HG03439 (cell line): ENCODE data around the gene NEURL1.

Experiments
- ATAC-seq: cut with Tn5 transposase; IDR thresholded peaks from one replicate; pipeline ENCODE4 v1.9.1; 2021; ENCODE audit warnings: mild to moderate bottlenecking, moderate library complexity; ENCODE audit not compliant: unreplicated experiment

Gene NEURL1

DNA sequence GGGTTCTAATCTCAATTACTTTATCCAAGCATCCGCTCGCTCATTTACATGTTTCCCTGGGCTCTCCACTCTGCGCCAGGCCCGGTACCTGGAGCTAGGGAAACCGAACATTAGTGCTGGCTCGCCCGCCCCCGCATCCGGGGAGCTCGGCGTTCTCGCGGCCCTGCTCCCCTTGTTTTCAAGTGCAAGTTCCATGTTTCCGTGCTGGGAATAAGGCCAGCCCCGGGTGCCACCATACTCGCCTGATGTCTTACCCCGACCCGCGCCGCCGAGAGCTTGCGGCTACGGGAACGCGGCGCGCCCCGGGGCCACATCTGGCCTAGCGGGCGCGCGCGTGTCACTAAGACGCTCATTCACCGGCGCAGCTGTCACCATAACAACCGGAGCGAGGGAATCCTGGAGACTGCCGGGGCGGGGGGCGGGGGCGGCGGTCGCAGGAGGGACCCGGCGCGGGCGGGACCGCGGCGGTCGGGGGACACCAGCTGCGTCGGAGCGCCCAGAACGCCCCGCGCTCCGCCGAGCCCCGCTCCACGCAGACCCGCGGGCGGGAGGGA, at the start of gene NEURL1:
Gene NEURL1, plus strand, starts transcription at position 344 of the 554 bp plus-strand sequence. CDS start 683 bp downstream, outside the sequence.
- ATAC-seq, result no peak

- ATAC-seq, result no peak
These were observed 49.0 kb upstream of the NEURL1 start for GRCh38 chr10:103444478-103444877.

- no peak for ATAC-seq
These were observed 48.1 kb upstream of the NEURL1 start for GRCh38 chr10:103445366-103445765.

DNA sequence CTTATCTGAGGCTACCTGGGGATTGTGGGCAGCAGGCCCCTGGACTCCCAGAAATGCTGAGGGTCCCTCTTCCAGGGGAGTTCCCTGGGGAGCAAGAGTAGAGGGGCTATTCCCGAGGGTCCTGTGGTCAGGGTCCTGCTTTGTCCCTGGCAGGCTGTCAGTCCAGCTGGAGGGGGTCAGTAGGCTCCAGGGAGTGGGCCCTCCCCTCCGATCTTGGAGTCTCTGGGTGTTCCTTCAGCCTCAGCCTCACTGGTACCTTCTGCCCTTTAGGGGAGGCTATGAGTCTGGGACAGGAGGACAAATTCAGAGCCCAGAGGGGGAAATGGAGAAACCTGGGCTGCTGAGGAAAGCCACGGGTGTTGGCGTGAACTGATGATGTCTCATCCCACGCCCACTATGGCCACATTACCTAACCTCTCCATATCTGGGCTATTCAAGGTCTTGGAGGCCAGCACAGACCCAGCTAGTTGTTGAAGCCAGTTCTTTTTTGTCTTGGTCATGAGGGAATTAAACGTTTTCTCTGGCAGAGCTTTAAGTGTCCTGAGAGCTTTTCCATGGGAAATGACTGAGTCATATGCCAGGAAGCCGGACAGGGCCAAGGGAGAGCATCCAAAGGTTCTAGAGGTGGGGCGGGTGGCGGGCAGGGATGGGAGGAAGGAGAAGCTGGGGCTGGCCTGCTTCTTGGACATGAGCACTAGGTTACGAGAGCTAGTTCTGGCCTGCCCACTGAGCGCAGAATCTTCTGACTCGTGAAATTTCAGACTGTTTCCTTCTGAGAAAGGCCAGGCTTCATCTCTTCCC, 47.5 kb upstream of the NEURL1 start:
- no peak for ATAC-seq

DNA sequence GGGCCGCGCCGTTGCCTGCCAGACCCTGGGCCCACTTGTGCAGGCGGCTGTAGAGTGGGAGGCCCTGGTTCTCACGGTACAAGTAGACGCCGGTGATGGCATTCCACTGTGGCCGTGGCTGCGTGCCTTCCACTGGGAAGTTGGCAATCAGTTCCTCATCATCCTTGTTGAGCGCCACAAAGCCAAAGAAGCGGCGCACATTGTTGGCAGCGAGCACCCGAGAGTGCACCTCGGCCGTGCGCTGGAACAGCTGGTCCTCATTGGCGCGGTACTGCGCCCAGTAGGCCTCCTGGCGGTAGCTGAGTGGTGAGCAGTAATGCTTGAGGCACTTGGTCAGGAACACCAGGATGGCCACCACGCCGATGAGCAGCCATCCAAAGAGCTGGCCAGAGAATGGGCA, 46.3 kb upstream of the NEURL1 start:
- no peak for ATAC-seq

- no peak for ATAC-seq
These were observed 44.8 kb upstream of the NEURL1 start for GRCh38 chr10:103448746-103449145.

- no peak for ATAC-seq
These were observed 44.0 kb upstream of the NEURL1 start for GRCh38 chr10:103449208-103450144.

DNA sequence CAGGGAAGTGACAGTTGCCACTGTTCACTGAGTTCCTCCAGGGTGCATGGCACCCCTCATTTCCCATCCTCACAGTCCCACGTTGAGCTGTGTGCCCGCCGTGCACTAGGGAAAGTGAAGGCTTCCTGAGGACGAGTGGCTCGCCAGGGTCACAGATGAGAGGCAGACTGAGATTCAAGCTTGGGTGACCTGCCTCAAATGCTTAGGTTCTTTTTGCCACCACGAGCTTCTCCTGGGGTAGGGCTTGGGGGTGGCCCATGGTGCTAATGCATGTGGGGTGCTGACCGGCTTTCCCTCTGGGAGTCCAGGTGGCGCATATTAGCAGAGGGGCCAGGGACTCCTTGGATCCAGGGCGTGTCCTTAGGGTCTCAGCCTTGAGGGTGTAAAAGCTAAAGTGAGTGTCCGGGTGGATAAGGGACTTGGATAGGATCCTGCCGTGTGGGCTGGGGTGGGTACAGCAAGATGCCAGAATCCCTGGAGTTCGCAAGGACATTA, 43.3 kb upstream of the NEURL1 start:
- no peak for ATAC-seq

- ATAC-seq, result no peak
These were observed 42.3 kb upstream of the NEURL1 start for GRCh38 chr10:103451091-103451813.

- peak; percentile 65 for ATAC-seq
These were observed 41.5 kb upstream of the NEURL1 start, which contains the start of gene CALHM2 for GRCh38 chr10:103451831-103452505. Gene CALHM2, minus strand, starts transcription at chr10:103452370. Its CDS starts 2,429 bp downstream, at chr10:103449941.

DNA sequence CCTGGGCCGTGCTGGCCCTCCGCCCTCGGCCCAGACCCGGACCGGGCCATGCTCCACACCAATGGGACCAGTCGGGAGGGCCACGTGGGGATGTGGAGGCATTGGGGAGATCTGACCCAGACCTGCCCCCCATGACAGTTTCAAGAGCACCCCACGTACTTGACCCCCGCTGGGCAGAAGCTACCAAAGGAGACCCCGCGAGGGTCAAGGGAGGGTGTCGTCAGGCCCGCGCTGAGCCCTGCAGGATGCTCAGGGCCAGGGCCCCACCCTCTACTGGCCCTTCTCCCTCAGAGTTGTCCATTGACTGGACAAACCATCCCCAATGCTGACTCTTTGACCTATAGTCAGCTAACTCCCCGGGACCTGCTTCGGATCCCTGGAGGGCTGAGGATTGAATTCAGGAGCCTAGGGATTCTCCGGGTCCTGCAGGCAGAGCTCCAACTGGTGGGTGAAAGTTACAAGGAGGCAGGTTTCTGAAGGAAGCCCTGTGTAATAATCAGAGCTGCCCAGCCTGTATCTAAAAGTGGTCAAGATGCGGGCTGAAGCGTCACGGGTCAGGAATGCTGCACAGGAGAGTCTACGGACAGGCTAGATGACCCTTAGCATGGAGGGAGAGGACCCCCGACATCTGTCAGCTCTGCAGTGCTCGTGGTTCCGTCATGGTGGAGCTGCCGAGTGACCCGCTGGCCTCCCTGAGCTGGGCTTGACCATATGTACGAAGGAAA, 40.8 kb upstream of the NEURL1 start:
- ATAC-seq, result no peak

- no peak for ATAC-seq
These were observed 39.5 kb upstream of the NEURL1 start for GRCh38 chr10:103454026-103454425.

DNA sequence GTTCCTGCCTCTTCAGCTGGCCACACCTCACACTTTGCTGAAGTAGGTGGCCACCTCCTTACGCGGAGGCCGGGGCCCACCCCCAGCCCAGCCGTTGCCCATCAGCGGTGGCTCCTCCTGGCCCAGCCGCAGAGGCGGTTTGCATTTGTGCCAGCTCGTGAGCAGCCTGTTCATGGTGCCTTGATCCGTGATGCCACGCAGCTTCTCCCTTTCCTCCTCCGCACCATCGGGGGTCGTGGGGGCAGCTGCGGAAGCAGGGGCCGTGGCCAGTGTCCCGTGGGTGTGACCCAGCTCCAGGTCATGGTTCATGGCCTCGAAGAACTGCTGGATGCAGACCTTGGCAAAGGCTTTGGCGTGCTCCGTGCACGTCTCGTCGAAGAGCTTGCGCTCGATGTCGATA, 38.3 kb upstream of the NEURL1 start:
- no peak for ATAC-seq

DNA sequence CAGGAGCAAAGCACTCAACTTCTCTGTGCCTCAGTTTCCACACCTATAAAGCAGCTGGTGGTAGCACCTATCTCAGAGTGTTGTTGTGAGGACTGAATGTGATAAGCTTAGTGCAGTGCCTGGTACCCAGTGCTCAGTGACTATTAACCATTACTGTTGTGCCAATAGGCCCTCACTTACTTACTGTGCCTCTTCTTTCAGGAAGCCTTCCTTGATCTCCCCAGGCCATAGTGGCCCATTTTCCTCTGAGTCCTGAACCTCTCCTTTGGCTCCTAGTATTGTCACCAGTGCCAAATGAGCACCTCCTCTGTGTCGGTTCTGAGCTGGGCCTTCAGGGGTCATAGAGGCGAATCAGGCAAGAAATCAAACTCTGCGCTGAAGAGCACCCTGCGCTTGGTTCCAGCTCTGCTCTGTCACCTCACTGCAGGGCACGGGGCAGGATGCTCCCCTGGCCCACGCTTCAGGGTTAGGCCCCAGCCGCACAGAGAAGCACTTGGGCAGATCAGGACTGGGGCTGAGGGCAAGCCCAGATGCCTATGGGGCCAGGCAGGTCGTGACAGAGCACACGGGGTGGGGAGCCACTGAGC, 37.3 kb upstream of the NEURL1 start:
- ATAC-seq, result no peak

DNA sequence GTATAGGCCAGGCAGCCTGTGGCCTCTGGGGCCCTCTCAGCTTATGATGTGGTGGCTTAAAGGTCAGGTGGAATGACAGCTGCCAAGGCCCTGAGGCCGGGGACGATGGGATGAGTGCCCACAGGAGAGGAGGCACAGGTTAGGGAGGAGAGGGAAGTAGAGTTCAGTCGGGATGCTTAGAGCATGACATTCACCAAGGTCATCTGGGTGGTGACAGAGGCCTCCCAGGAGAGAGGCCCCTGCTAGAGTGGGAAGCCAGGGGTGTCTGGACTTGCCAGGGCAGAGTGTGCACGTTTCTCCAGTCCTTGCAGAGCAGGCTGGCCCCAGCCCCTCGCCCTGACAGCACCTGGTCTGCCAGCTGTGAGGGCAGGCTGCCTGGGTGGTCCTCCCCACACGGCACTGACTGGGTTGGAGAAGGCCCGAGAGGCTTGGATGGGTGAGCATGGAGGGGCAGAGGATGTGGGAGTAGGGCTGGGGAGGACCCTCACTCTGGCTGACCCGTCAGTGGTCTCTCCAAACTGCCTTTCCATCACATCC, 36.3 kb upstream of the NEURL1 start:
- ATAC-seq, result no peak

GRCh38 chr10:103457896-103458583, 35.5 kb upstream of the NEURL1 start:
- no peak for ATAC-seq

- ATAC-seq, result no peak
These were observed 34.8 kb upstream of the NEURL1 start, which contains the start of gene CALHM1 for GRCh38 chr10:103458720-103459119. Gene CALHM1, minus strand, starts transcription at chr10:103458900. Its CDS starts 149 bp downstream, at chr10:103458751.

GRCh38 chr10:103459615-103460014, 33.9 kb upstream of the NEURL1 start:
- no peak for ATAC-seq
